Kidney epithelial cell (primary cell): ENCODE measurements around the gene SLC38A9. TPM values are rescaled to one million over a fixed set of nuclear protein-coding genes. Genes with fewer than 3 reads are reported as not detected.

Source experiments
- DNase-seq: peaks from one replicate; pipeline ENCODE4 v3.0.0-alpha.2; 2010; ENCODE audit warnings: low read depth
- H3K27me3 ChIP-seq: 2 replicates; pipeline ENCODE4 v1.6.0; 2011; ENCODE audit warnings: low read length; ENCODE audit not compliant: control insufficient read depth, insufficient read depth
- H3K36me3 ChIP-seq: 2 replicates; pipeline ENCODE4 v1.5.1; 2011; ENCODE audit warnings: low read length; ENCODE audit not compliant: control insufficient read depth, insufficient read depth
- H3K4me3 ChIP-seq: 2 replicates; pipeline ENCODE4 v1.5.1; 2011; ENCODE audit warnings: low read depth, mild to moderate bottlenecking, control low read depth, low read length
- CTCF ChIP-seq: IDR thresholded peaks from 2 replicates; pipeline ENCODE4 v1.5.1; 2011; ENCODE audit warnings: mild to moderate bottlenecking, moderate library complexity, low read length, control low read depth, inconsistent platforms; ENCODE audit not compliant: insufficient read depth, poor library complexity, severe bottlenecking
- total RNA-seq: library from RNA; depleted of rRNA; stranded (reverse); fragments of >200 nt; gene quantifications from 2 replicates; pipeline ENCODE4 v1.2.3, GENCODE V29; 2015

Gene SLC38A9
- total RNA-seq, 1 donor from 2014 or later: 21.5 TPM

- Histone ChIP-seq H3K27me3 (no peaks in the 10 kb centered on the region), H3K4me3 (no peak overlapping the region), H3K36me3 (no peaks in the 10 kb centered on the region)
- DNase-seq: no peak
- TF ChIP-seq CTCF: no peak
Measured at GRCh38 chr5:55622460-55622859, 89.7 kb downstream of the SLC38A9 start.

GRCh38 chr5:55621229-55621628 lies 90.9 kb downstream of the SLC38A9 start:
- H3K36me3 ChIP-seq: no peaks in the 10 kb centered on the region
- no peak for DNase-seq
- TF ChIP-seq CTCF: no peak
- H3K4me3 ChIP-seq: no peak overlapping the region
- H3K27me3 ChIP-seq: no peaks in the 10 kb centered on the region

GRCh38 chr5:55620766-55621160 lies 91.4 kb downstream of the SLC38A9 start:
- no peak for TF ChIP-seq CTCF
- H3K4me3 ChIP-seq: no peak overlapping the region
- no peak for DNase-seq
- no peaks in the 10 kb centered on the region for H3K27me3 ChIP-seq
- H3K36me3 ChIP-seq: no peaks in the 10 kb centered on the region

GRCh38 chr5:55620009-55620765 lies 91.9 kb downstream of the SLC38A9 start:
- TF ChIP-seq CTCF: no peak
- no peak for DNase-seq
- no peak overlapping the region for H3K4me3 ChIP-seq
- H3K36me3 ChIP-seq: no peaks in the 10 kb centered on the region
- no peaks in the 10 kb centered on the region for H3K27me3 ChIP-seq

- Histone ChIP-seq H3K27me3 (no peaks in the 10 kb centered on the region), H3K4me3 (no peak overlapping the region), H3K36me3 (no peaks in the 10 kb centered on the region)
- no peak for DNase-seq
- no peak for TF ChIP-seq CTCF
Measured at GRCh38 chr5:55618318-55618717, 93.8 kb downstream of the SLC38A9 start.
